ENCODE results near the gene RNF169. TPM values are rescaled to one million over a fixed set of nuclear protein-coding genes. Genes with fewer than 3 reads are reported as not detected.

RNF169 gene
- total RNA-seq, 1 experiment from 2014 or later = 13.0 TPM

DNA sequence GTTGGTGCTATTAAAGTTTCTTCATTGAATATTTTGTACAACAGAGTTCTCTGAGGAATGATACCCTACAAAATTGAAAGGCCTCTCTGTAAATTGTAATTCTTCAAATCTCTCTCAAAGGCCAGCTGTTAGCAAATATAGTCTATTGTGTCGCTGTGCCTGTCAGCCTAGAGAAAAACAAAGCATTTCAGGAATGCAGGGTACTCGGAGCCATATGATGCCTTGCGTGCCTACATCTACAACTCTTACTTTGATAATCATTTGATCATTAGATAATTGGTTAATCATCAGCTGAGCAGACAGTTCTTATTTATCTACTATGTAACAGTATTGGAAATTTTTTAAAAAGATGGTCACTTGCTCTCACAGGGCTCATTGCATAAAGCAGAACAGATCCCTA is 67.3 kb downstream of the RNF169 start:
- Histone ChIP-seq H3K23ac (ENCODE audit: insufficient read length, low read depth, low read length) (no peak overlapping the region), H4K8ac (replicated peaks; ENCODE audit: insufficient read length, low read depth, low read length) (no peak overlapping the region), H3K4me2 (ENCODE audit: insufficient read depth, insufficient read length, low read length) (no peak overlapping the region), H2BK5ac (ENCODE audit: insufficient read length, low read length) (no peak overlapping the region), H2BK120ac (ENCODE audit: low read depth, low read length, poor library complexity, severe bottlenecking) (no peak overlapping the region), H3K9me3 (ENCODE audit: control insufficient read depth, low read depth, low read length) (no peaks in the 10 kb centered on the region), H4K20me1 (ENCODE audit: control insufficient read depth, insufficient read depth, insufficient read length) (no peaks in the 10 kb centered on the region), H2AK5ac (ENCODE audit: insufficient read length, low read length) (no peak overlapping the region), H3K79me2 (ENCODE audit: insufficient read depth, low read length) (no peaks in the 10 kb centered on the region), H3K4ac (ENCODE audit: low read depth, low read length) (no peak overlapping the region), H3K18ac (ENCODE audit: insufficient read length, low read depth, low read length) (no peak overlapping the region), H3K14ac (ENCODE audit: insufficient read depth, low read length) (no peak overlapping the region), H3K79me1 (ENCODE audit: insufficient read depth, low read depth, low read length, poor library complexity, severe bottlenecking) (peaks cover 3% of the 10 kb centered on the region), H3K9ac (ENCODE audit: extremely low read depth, insufficient read length, low read length) (no peak overlapping the region), H2BK15ac (ENCODE audit: low read depth, low read length) (no peak overlapping the region), H4K5ac (ENCODE audit: insufficient read length, low read depth, low read length) (no peak overlapping the region), H2AFZ (ENCODE audit: low read length) (no peak overlapping the region), H4K91ac (ENCODE audit: insufficient read length, low read depth, low read length) (no peak overlapping the region), H3K27me3 (ENCODE audit: insufficient read depth, low read length) (no peaks in the 10 kb centered on the region), H3K23me2 (ENCODE audit: insufficient read length, low read depth, low read length, poor library complexity, severe bottlenecking) (no peaks in the 10 kb centered on the region), H3K56ac (ENCODE audit: insufficient read length, low read depth, low read length) (no peak overlapping the region), H2BK20ac (ENCODE audit: low read depth, low read length, poor library complexity, severe bottlenecking) (no peak overlapping the region), H3T11ph (ENCODE audit: low read length) (no peak overlapping the region), H2BK12ac (ENCODE audit: insufficient read length, low read depth, low read length) (no peak overlapping the region), H3K4me1 (ENCODE audit: insufficient read depth, low read length) (no peaks in the 10 kb centered on the region), H3K27ac (ENCODE audit: insufficient read length, low read depth, low read length) (no peak overlapping the region)
- WGBS (ENCODE audit: extremely low coverage, insufficient read length, low lambda C conversion rate) = no CpG with 5 or more reads among the region's 3 CpGs
- Mint-ChIP-seq H3K4me1 (no peaks in the 10 kb centered on the region), H3K27me3 (ENCODE audit: low read depth) (no peaks in the 10 kb centered on the region), H3K36me3 (ENCODE audit: insufficient read depth in 1 of 3, low read depth in 3 of 3) (peaks cover 8 to 19% (median 14%) of the 10 kb centered on the region in 3 experiments; a peak in 6 of 7 replicates), H3K27ac (no peak overlapping the region), H3K4me3 (no peak overlapping the region), H3K9me3 (no peaks in the 10 kb centered on the region)
- no peak for DNase-seq
- TF ChIP-seq, protein P1, sequence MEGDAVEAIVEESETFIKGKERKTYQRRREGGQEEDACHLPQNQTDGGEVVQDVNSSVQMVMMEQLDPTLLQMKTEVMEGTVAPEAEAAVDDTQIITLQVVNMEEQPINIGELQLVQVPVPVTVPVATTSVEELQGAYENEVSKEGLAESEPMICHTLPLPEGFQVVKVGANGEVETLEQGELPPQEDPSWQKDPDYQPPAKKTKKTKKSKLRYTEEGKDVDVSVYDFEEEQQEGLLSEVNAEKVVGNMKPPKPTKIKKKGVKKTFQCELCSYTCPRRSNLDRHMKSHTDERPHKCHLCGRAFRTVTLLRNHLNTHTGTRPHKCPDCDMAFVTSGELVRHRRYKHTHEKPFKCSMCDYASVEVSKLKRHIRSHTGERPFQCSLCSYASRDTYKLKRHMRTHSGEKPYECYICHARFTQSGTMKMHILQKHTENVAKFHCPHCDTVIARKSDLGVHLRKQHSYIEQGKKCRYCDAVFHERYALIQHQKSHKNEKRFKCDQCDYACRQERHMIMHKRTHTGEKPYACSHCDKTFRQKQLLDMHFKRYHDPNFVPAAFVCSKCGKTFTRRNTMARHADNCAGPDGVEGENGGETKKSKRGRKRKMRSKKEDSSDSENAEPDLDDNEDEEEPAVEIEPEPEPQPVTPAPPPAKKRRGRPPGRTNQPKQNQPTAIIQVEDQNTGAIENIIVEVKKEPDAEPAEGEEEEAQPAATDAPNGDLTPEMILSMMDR (conservative IDR thresholded peaks at IDR 0.05) = no peak

Data from H9 (cell line).